ENCODE measurements around the gene SREBF1.

The SREBF1 gene

DNA sequence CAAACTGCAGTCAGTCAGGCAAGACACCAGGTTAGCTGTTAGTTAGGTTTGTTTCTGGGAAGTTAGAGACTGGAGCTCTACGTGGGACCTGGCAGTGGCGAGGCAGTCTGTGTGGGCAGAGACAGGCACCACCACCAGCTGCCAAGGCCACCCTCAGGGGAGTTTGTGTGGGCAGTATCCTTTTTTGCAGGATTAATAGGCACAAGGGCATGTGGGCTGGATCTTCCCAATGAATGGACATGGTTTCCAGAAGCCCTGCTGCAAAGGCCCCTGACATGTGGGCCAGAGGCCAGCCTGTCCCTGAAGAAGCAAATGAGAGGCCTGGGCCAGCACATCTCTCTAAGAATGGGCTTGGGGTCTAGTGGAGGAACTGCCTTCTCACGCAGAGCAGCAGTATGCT lies 19.2 kb upstream of the SREBF1 start:
- H3K9me3 ChIP-seq (ENCODE audit: control insufficient read depth, low read length): no peaks in the 10 kb centered on the region
- H3K4me1 ChIP-seq (ENCODE audit: control insufficient read depth, insufficient read depth, low read length): peaks cover 35% of the 10 kb centered on the region
- no peak overlapping the region for H3K9ac ChIP-seq (ENCODE audit: low read length)
- no peak overlapping the region for H3K4me3 ChIP-seq (ENCODE audit: low read length)
- H3K27me3 ChIP-seq (ENCODE audit: control insufficient read depth, insufficient read depth, low read length): no peaks in the 10 kb centered on the region
- H3K36me3 ChIP-seq (ENCODE audit: control insufficient read depth, insufficient read depth, low read length): no peaks in the 10 kb centered on the region

DNA sequence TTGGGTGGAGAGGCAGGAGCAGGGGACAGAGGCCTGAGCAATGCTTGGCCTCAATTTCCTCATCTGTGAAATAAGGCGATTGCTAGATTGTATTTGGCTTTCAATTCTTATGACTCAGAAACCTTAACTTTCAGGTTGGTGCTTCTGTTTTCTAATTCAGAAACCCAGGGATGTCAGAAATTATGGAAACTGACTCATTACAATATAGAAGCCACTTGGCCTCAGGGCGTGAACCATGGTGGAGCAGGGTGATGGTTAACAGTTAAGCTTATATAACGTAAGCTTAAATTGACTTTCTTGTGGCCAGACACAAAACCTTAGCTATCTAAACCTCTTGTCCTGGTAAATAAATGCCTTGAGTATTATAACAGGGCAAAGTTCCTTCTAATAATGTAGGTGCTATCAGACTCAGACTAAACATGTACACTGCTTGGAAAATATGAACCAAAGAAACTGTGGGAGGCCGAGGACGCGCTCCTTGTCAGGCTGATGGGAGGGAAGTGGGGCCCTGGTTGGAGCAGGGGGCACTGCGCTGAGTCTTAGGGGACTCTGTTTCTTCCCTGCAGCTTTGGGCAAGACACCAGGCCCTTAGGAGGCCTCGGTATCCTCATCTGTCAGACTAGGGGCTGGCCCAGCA lies 17.1 kb upstream of the SREBF1 start:
- Histone ChIP-seq H3K4me3 (ENCODE audit: low read length) (no peak overlapping the region), H3K9ac (ENCODE audit: low read length) (no peak overlapping the region), H3K27me3 (ENCODE audit: control insufficient read depth, insufficient read depth, low read length) (no peaks in the 10 kb centered on the region), H3K4me1 (ENCODE audit: control insufficient read depth, insufficient read depth, low read length) (peaks cover 35% of the 10 kb centered on the region), H3K36me3 (ENCODE audit: control insufficient read depth, insufficient read depth, low read length) (no peaks in the 10 kb centered on the region), H3K9me3 (ENCODE audit: control insufficient read depth, low read length) (no peaks in the 10 kb centered on the region)

DNA sequence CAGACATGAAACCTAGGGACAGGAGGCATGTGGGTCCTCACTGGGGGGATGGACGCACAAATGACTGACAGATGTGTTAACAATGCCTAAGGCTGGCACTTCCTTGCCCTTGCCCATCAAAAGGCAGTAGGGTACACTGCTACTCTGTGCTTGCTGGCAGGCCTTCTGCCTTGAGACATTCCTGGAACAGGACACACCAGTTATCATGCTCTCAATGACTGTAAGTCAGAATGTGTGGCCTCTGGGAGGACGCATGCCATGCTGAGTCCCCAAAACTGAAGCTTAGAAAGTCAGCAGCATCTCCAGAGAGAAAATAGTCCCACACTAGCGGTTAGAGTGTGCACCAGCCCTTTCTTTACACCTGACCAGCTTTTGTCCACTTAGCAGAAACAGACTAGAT lies 16.1 kb upstream of the SREBF1 start:
- Histone ChIP-seq H3K36me3 (ENCODE audit: control insufficient read depth, insufficient read depth, low read length) (no peaks in the 10 kb centered on the region), H3K4me1 (ENCODE audit: control insufficient read depth, insufficient read depth, low read length) (peaks cover 40% of the 10 kb centered on the region), H3K4me3 (ENCODE audit: low read length) (no peak overlapping the region), H3K9ac (ENCODE audit: low read length) (no peak overlapping the region), H3K27me3 (ENCODE audit: control insufficient read depth, insufficient read depth, low read length) (no peaks in the 10 kb centered on the region), H3K9me3 (ENCODE audit: control insufficient read depth, low read length) (no peaks in the 10 kb centered on the region)

DNA sequence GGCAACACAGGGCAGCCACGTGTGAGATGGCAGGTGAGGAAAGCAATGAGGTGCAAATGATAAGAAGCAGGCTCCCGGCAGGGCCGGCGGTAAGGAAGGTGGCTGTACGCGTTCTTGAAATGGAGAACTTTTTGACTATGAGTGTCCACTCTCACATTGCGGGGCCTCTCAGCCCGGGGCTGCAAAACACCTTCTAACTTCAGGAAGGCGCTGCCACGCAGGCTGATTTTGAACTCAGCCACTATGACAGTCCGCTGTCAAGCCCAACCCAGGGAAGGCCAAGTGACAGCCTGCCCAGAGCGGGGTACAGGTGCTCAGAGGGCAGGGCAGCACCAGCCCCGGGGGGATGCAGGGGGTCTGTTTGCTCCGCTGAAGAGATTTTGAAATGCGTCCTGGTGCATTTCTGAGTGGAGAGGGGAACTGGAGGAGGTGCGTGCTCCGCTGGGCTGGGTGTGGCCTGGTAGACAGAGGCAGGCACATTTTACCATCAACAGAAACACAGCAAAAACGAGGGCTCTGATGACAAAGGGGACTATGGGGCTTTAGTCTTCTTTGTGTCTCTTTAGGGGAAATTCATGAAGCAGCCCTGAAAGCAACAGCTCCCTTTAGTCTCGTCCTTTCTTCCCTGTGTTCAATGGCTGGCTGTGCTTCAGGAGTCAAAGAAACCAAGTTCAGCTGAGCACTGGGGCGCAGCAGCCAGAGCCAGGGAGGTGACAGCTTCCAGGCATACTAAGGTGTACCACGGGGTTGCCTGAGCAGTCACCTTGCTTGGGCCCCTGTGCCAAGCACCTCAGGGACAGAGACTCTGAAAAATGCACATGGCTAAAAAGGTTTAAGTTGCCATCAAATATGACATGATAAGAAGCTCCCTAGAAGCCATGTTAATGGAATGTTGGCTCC lies 14.6 kb upstream of the SREBF1 start:
- Histone ChIP-seq H3K4me1 (ENCODE audit: control insufficient read depth, insufficient read depth, low read length) (peaks cover 44% of the 10 kb centered on the region), H3K9ac (ENCODE audit: low read length) (no peak overlapping the region), H3K36me3 (ENCODE audit: control insufficient read depth, insufficient read depth, low read length) (no peaks in the 10 kb centered on the region), H3K4me3 (ENCODE audit: low read length) (no peak overlapping the region), H3K27me3 (ENCODE audit: control insufficient read depth, insufficient read depth, low read length) (no peaks in the 10 kb centered on the region), H3K9me3 (ENCODE audit: control insufficient read depth, low read length) (no peaks in the 10 kb centered on the region)

DNA sequence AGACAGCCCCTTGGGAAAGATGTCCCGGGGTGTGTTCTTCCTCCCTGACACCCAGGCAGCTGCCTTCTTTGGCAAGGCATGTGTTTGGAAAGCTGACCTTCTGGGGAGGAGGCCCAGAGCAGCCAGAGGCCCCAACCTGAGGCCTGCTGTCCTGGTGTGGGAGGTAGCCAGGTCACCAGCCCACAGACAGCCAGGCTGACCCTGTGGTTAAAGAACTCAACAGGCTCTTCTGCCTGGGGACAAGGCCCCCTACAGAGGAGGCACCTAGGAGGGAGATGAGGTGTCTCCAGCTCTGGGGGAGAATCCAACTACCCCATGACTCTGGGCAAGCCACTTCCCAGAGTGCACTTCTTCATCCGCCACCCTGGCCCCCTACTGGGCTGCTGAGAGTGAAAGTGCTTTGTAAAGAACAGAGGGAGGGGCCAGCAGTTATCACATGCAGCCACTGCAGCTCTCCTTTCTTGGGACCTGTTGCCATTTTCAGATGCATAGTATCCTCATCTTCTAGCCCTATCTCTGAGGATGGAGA lies 13.1 kb upstream of the SREBF1 start:
- no peak overlapping the region for H3K4me3 ChIP-seq (ENCODE audit: low read length)
- no peaks in the 10 kb centered on the region for H3K9me3 ChIP-seq (ENCODE audit: control insufficient read depth, low read length)
- no peaks in the 10 kb centered on the region for H3K27me3 ChIP-seq (ENCODE audit: control insufficient read depth, insufficient read depth, low read length)
- no peaks in the 10 kb centered on the region for H3K36me3 ChIP-seq (ENCODE audit: control insufficient read depth, insufficient read depth, low read length)
- H3K9ac ChIP-seq (ENCODE audit: low read length): no peak overlapping the region
- peaks cover 36% of the 10 kb centered on the region for H3K4me1 ChIP-seq (ENCODE audit: control insufficient read depth, insufficient read depth, low read length)

DNA sequence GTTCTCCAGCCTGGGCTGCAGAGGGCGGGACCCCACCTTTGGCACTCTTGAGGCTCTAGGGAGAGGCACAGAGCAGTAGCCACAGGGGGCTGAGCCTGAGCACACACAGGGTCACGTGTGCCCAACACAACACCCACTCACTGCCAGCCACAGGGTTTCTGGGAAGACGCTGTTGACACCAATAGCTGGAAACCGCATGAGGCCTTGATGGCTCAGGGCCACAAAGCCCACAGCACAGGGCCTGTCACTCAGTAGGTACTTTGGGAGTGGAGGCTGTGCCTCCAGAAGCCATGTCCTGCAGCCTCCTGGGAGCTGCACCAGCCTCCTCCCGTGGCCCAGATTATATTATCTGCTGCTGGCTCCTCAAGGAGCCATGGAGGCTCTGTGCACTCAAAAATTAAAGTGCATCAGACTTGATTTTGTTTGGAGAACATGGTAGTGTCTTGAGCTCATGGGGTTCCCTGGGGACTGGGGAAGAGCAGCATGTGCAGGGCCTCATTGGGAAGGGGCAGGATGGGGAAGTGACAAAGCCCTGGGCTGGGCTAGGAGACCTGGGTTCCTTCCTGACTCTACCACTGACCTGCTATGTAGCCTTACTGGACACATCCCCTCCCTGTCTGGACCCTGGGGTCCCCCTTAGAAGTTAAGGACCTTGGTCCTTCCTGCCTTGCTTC lies 12.5 kb upstream of the SREBF1 start:
- H3K9me3 ChIP-seq (ENCODE audit: control insufficient read depth, low read length): no peaks in the 10 kb centered on the region
- peaks cover 36% of the 10 kb centered on the region for H3K4me1 ChIP-seq (ENCODE audit: control insufficient read depth, insufficient read depth, low read length)
- no peak overlapping the region for H3K9ac ChIP-seq (ENCODE audit: low read length)
- no peaks in the 10 kb centered on the region for H3K36me3 ChIP-seq (ENCODE audit: control insufficient read depth, insufficient read depth, low read length)
- no peak overlapping the region for H3K4me3 ChIP-seq (ENCODE audit: low read length)
- H3K27me3 ChIP-seq (ENCODE audit: control insufficient read depth, insufficient read depth, low read length): no peaks in the 10 kb centered on the region

DNA sequence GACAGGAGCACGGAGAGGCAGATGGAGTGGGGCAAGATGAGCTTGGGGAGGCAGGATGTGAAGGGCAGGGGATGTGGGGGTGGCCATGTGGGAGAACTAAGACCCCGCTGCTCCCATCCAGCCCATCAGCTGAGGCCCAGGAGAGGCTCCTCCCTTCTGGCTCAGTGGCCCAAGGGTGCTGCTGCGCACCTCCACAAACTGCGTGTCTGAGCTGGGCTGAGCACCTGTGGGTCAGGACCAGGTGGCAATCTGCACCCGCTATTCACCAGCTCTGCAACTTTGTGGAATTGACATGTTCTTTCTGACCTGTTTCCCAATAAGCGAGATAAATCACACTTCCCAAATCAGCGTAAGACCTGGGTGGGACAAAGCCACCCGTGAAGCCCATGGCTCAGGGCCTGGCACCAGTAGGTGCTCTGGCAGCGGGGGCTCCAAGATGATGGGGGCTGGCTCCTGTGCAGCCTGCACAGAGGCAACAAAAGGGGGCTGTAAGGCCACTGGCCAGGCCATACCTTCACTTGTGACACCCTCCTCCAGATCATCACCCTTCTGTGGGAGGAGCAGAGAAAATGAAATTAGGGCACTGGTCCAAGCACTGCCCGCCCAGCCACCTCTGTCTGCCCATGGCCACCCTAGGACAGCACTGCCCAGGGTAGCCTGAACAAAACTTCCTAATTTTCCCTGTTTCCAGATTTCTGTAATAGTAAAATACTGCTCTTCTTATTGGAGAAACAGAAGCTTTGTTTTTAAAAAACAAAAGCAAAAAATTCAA lies 11.7 kb upstream of the SREBF1 start:
- H3K4me1 ChIP-seq (ENCODE audit: control insufficient read depth, insufficient read depth, low read length): peaks cover 28% of the 10 kb centered on the region
- no peak overlapping the region for H3K9ac ChIP-seq (ENCODE audit: low read length)
- no peak overlapping the region for H3K4me3 ChIP-seq (ENCODE audit: low read length)
- H3K9me3 ChIP-seq (ENCODE audit: control insufficient read depth, low read length): no peaks in the 10 kb centered on the region
- no peaks in the 10 kb centered on the region for H3K36me3 ChIP-seq (ENCODE audit: control insufficient read depth, insufficient read depth, low read length)
- no peaks in the 10 kb centered on the region for H3K27me3 ChIP-seq (ENCODE audit: control insufficient read depth, insufficient read depth, low read length)

DNA sequence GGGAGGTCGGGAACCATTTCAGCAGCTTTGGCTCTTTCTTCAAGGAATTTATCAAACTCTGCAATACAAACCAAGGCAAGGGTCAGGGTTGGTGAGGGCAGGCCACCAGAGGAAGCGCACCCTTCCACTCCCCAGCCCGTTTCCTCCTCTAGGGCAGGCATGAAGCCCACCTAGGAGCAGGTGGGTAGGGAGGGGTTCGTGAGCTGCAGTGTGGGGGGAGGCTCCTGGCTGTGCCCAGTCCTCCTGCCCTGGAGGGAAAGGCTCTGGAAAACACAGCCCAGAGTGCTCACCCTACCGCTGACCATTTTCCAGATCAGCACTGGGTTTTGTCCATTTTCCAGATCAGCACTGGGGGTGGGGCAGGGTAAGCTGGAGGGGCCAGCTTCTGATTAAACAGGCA lies 10.9 kb upstream of the SREBF1 start:
- Histone ChIP-seq H3K4me3 (ENCODE audit: low read length) (no peak overlapping the region), H3K4me1 (ENCODE audit: control insufficient read depth, insufficient read depth, low read length) (peaks cover 27% of the 10 kb centered on the region), H3K27me3 (ENCODE audit: control insufficient read depth, insufficient read depth, low read length) (no peaks in the 10 kb centered on the region), H3K36me3 (ENCODE audit: control insufficient read depth, insufficient read depth, low read length) (no peaks in the 10 kb centered on the region), H3K9ac (ENCODE audit: low read length) (no peak overlapping the region), H3K9me3 (ENCODE audit: control insufficient read depth, low read length) (no peaks in the 10 kb centered on the region)

DNA sequence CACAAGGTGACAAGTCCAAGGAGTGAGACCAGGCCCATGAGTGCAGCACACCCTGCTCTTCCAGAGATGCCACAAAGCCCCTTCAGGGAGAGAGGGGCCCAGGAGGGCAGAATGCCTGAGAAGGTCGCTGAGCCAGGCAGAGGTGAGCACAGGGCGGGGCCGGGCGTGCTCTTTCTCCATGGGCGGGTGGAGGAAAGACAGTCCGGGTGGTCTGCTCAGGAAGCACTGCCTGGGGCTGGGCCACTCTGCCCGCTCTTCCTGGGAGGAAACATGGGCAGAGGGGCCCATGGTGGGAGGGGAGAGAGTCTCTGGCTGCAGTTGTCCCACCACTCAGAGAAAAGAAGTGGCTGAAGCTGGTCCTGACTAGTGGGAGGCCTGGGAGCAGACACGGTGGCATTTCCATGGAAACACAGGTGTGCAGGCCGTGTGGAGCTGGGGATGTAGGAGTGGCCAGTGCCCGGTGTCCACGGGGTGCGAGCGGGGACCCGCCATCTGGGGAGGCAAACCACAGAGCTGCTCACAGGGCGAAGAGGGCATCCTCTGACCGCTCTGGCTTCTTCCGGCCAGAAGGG lies 10.4 kb upstream of the SREBF1 start:
- no peaks in the 10 kb centered on the region for H3K36me3 ChIP-seq (ENCODE audit: control insufficient read depth, insufficient read depth, low read length)
- H3K9ac ChIP-seq (ENCODE audit: low read length): no peak overlapping the region
- no peak overlapping the region for H3K4me3 ChIP-seq (ENCODE audit: low read length)
- H3K27me3 ChIP-seq (ENCODE audit: control insufficient read depth, insufficient read depth, low read length): no peaks in the 10 kb centered on the region
- H3K9me3 ChIP-seq (ENCODE audit: control insufficient read depth, low read length): no peaks in the 10 kb centered on the region
- peaks cover 30% of the 10 kb centered on the region for H3K4me1 ChIP-seq (ENCODE audit: control insufficient read depth, insufficient read depth, low read length)

DNA sequence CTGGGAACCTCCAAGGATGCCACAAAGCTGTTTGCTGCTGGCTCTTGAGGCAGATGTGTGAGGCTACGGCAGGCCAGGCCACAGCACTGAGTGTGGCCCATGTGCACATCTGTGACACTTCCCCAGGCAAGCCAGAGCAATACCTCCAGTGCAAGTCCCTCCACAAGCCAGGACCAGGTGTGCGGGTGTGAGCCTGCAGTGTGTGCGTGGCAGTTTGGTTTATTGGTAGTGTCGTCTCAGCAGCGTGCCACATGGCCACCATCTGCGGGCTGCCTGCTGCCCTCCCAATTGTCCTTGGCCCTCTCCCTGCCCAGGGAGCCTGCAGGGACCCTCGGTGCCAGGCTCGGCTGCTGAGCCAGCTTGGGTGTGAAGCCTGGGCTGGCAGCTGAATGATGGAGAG lies 9.9 kb upstream of the SREBF1 start:
- Histone ChIP-seq H3K4me1 (ENCODE audit: control insufficient read depth, insufficient read depth, low read length) (peaks cover 34% of the 10 kb centered on the region), H3K4me3 (ENCODE audit: low read length) (no peak overlapping the region), H3K27me3 (ENCODE audit: control insufficient read depth, insufficient read depth, low read length) (no peaks in the 10 kb centered on the region), H3K9me3 (ENCODE audit: control insufficient read depth, low read length) (no peaks in the 10 kb centered on the region), H3K36me3 (ENCODE audit: control insufficient read depth, insufficient read depth, low read length) (no peaks in the 10 kb centered on the region), H3K9ac (ENCODE audit: low read length) (no peak overlapping the region)

DNA sequence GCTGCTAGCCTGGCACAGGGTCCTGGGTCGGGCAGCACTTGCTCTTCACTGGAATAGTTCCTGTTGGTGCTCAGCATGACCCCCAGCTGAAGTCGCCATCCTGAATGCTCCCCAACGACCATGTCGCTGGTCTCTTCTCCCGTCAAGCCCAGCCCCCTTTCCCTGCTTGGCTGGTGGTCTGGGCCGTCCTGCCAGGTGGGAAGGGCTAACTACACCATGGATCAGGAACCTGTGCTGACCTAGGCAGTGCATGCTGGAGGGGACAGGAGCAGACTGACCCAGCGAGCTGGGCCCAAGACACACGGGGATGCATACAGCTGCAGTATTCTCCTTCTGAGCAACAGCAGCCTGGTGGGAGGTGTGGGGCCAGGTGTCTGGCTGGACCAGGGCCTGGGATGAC lies 9.2 kb upstream of the SREBF1 start:
- no peak overlapping the region for H3K4me3 ChIP-seq (ENCODE audit: low read length)
- no peaks in the 10 kb centered on the region for H3K9me3 ChIP-seq (ENCODE audit: control insufficient read depth, low read length)
- no peak overlapping the region for H3K9ac ChIP-seq (ENCODE audit: low read length)
- H3K4me1 ChIP-seq (ENCODE audit: control insufficient read depth, insufficient read depth, low read length): peaks cover 41% of the 10 kb centered on the region
- H3K36me3 ChIP-seq (ENCODE audit: control insufficient read depth, insufficient read depth, low read length): no peaks in the 10 kb centered on the region
- H3K27me3 ChIP-seq (ENCODE audit: control insufficient read depth, insufficient read depth, low read length): no peaks in the 10 kb centered on the region
